Kidney (tissue), 14 donors: ENCODE data around the gene LOX. TPM values are rescaled to one million over a fixed set of nuclear protein-coding genes. Genes with fewer than 3 reads are reported as not detected.

Source experiments
- DNase-seq, 5 donors: peaks; one replicate each; pipeline ENCODE4 v3.0.0-alpha.2; 2013 to 2020
- FAIRE-seq: peaks from 2 replicates; lab custom pipeline; 2012; peaks lifted over from hg19 to GRCh38; lab: Jason Lieb, UNC
- H3K27ac ChIP-seq, 2 donors: one replicate each; pipeline ENCODE4 v1.7.0; 2013; ENCODE audit warnings: low read depth in 2 of 2, low read length in 2 of 2, inconsistent platforms in 1 of 2
- H3K27me3 ChIP-seq: one replicate; pipeline ENCODE4 v1.7.1; 2013; ENCODE audit warnings: low read length, inconsistent platforms; ENCODE audit not compliant: control insufficient read depth, insufficient read depth
- H3K36me3 ChIP-seq, 3 donors: one replicate each; pipeline versions ENCODE4 v1.7.0 to v1.7.1; 2013; ENCODE audit warnings: low read length in 3 of 3, control low read depth in 1 of 3, inconsistent platforms in 1 of 3; ENCODE audit not compliant: insufficient read depth in 3 of 3, control insufficient read depth in 2 of 3
- H3K4me1 ChIP-seq, 3 donors: one replicate each; pipeline versions ENCODE4 v1.7.0 to v1.7.1; 2013; ENCODE audit warnings: low read length in 3 of 3, inconsistent platforms in 1 of 3, low read depth in 1 of 3; ENCODE audit not compliant: control insufficient read depth in 2 of 3, insufficient read depth in 2 of 3
- H3K4me3 ChIP-seq, 3 donors: one replicate each; pipeline versions ENCODE4 v1.7.0 to v1.8.1; 2013; ENCODE audit warnings: low read length in 3 of 3, control low read depth in 1 of 3, inconsistent platforms in 1 of 3
- H3K9ac ChIP-seq, 3 donors: one replicate each; pipeline versions ENCODE4 v1.7.0 to v1.7.1; 2013; ENCODE audit warnings: low read length in 3 of 3, control low read depth in 1 of 3, inconsistent platforms in 1 of 3
- H3K9me3 ChIP-seq, 3 donors: one replicate each; pipeline versions ENCODE4 v1.7.0 to v1.7.1; 2013; ENCODE audit warnings: low read length in 3 of 3, control low read depth in 1 of 3, inconsistent platforms in 1 of 3; ENCODE audit not compliant: control insufficient read depth in 2 of 3, insufficient read depth in 1 of 3
- intact Hi-C: fragments of 100-400 bp; cut with DNase I; formaldehyde crosslinking; loops from one replicate; pipeline ENCODE4 v1.11.1; 2022
- polyA plus RNA-seq: library from polyadenylated mRNA; stranded (reverse); fragments of 350-450 nt; fragmentation: Illumina TruSeq; extraction: RNeasy Lipid Tissue Mini Kit (QIAGEN cat#74804); gene quantifications from one replicate; pipeline ENCODE4 v1.2.3, GENCODE V29; 2014; ENCODE audit warnings: low read depth, low replicate concordance; ENCODE audit not compliant: insufficient read depth
- total RNA-seq: library from RNA; stranded (reverse); fragmentation: NEBNext Ultra II Directional; extraction: Animal tissue kit (Norgen Biotek cat#: 25700); gene quantifications from one replicate; pipeline ENCODE4 v1.2.1, GENCODE V29; 2021
- TF ChIP-seq, protein P1 (sequence below): IDR thresholded peaks from 3 replicates; pipeline ENCODE4 v1.5.1; 2012; ENCODE audit warnings: mild to moderate bottlenecking, moderate library complexity, borderline replicate concordance; ENCODE audit not compliant: insufficient read depth; ENCODE audit errors: extremely low read depth
- donor health status: control.
- donor health status: control.
- donor health status: control.
- donor health status: control.
- donor health status: control.
- donor health status: DM: yes; HTN: yes; CAD: no.
- donor health status: Normal renal cell carcinoma (clear cell type).

Gene LOX
- total and polyA plus RNA-seq, 2 donors from 2014 or later: 3.4 to 9.2 TPM

- H3K27me3 ChIP-seq: no peaks in the 10 kb centered on the region
- intact Hi-C loops: loop anchor here (10.0 kb wide), 1 partner anchor 112 kb away; the partner anchor contains the start of gene SRFBP1
- FAIRE-seq: no peak
- H3K9ac ChIP-seq: peak overlapping the region in 2 of 3 donors; percentile 35 to 43
- H3K4me3 ChIP-seq: peak overlapping the region; percentile 40 to 71 (median 53)
- no peak overlapping the region for H3K27ac ChIP-seq
- H3K9me3 ChIP-seq: no peaks in the 10 kb centered on the region
- peak; percentile 89 to 93 (median 93) for DNase-seq
- H3K4me1 ChIP-seq: peaks cover 0 to 7% (median 0%) of the 10 kb centered on the region in 3 donors
- peaks cover 0 to 2% (median 0%) of the 10 kb centered on the region in 3 donors for H3K36me3 ChIP-seq
- TF ChIP-seq, protein P1, sequence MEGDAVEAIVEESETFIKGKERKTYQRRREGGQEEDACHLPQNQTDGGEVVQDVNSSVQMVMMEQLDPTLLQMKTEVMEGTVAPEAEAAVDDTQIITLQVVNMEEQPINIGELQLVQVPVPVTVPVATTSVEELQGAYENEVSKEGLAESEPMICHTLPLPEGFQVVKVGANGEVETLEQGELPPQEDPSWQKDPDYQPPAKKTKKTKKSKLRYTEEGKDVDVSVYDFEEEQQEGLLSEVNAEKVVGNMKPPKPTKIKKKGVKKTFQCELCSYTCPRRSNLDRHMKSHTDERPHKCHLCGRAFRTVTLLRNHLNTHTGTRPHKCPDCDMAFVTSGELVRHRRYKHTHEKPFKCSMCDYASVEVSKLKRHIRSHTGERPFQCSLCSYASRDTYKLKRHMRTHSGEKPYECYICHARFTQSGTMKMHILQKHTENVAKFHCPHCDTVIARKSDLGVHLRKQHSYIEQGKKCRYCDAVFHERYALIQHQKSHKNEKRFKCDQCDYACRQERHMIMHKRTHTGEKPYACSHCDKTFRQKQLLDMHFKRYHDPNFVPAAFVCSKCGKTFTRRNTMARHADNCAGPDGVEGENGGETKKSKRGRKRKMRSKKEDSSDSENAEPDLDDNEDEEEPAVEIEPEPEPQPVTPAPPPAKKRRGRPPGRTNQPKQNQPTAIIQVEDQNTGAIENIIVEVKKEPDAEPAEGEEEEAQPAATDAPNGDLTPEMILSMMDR: peak; percentile 65
Observed at GRCh38 chr5:122076669-122077365, 1.2 kb downstream of the LOX start.

- Histone ChIP-seq H3K4me1 (peaks cover 0 to 7% (median 0%) of the 10 kb centered on the region in 3 donors), H3K27me3 (no peaks in the 10 kb centered on the region), H3K27ac (no peak overlapping the region), H3K36me3 (peaks cover 0 to 2% (median 0%) of the 10 kb centered on the region in 3 donors), H3K4me3 (peak overlapping the region in 2 of 3 donors; percentile 53 to 71), H3K9me3 (no peaks in the 10 kb centered on the region), H3K9ac (no peak overlapping the region)
- FAIRE-seq (no peak), DNase-seq (peak in 1 of 5 donors; percentile 7)
- TF ChIP-seq, protein P1: no peak
- intact Hi-C loops: loop anchor here (10.0 kb wide), 1 partner anchor 111 kb away; the partner anchor contains the start of gene SRFBP1
Observed at GRCh38 chr5:122076050-122076461, 2.0 kb downstream of the LOX start.

DNA sequence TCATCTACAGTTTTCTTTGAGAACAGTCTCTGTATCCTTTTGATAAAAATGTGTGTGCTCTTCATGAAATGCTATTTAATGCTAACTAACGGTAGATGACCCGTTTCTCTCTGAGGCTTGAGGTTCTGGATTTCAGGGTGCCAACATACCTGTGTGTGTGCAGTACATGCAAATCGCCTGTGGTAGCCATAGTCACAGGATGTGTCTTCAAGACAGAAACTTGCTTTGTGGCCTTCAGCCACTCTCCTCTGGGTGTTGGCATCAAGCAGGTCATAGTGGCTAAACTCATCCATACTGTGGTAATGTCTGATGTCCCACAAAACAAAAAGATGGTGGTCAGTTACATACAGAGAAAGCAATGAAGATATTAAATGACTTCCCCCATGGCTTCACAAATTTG is 4.2 kb downstream of the LOX start:
- DNase-seq: no peak
- peaks cover 0 to 2% (median 0%) of the 10 kb centered on the region in 3 donors for H3K36me3 ChIP-seq
- TF ChIP-seq, protein P1: no peak
- no peaks in the 10 kb centered on the region for H3K27me3 ChIP-seq
- H3K4me1 ChIP-seq: peaks cover 0 to 7% (median 0%) of the 10 kb centered on the region in 3 donors
- H3K9me3 ChIP-seq: no peaks in the 10 kb centered on the region
- FAIRE-seq: no peak
- no peak overlapping the region for H3K27ac ChIP-seq
- no peak overlapping the region for H3K9ac ChIP-seq
- intact Hi-C loops: loop anchor here (10.0 kb wide), 1 partner anchor 109 kb away; the partner anchor contains the start of gene SRFBP1
- no peak overlapping the region for H3K4me3 ChIP-seq
